Stimulated activated CD8-positive, alpha-beta memory T cell treated with anti-CD3 and anti-CD28 coated beads, Interleukin-7, amount 100 ng/mL, for 24 hours (primary cell): ENCODE data around the gene NELL1.

Experiments used
- DNase-seq: peaks from one replicate; pipeline ENCODE4 v3.0.0-alpha.2; 2020; ENCODE audit warnings: low read depth

NELL1 gene

DNA sequence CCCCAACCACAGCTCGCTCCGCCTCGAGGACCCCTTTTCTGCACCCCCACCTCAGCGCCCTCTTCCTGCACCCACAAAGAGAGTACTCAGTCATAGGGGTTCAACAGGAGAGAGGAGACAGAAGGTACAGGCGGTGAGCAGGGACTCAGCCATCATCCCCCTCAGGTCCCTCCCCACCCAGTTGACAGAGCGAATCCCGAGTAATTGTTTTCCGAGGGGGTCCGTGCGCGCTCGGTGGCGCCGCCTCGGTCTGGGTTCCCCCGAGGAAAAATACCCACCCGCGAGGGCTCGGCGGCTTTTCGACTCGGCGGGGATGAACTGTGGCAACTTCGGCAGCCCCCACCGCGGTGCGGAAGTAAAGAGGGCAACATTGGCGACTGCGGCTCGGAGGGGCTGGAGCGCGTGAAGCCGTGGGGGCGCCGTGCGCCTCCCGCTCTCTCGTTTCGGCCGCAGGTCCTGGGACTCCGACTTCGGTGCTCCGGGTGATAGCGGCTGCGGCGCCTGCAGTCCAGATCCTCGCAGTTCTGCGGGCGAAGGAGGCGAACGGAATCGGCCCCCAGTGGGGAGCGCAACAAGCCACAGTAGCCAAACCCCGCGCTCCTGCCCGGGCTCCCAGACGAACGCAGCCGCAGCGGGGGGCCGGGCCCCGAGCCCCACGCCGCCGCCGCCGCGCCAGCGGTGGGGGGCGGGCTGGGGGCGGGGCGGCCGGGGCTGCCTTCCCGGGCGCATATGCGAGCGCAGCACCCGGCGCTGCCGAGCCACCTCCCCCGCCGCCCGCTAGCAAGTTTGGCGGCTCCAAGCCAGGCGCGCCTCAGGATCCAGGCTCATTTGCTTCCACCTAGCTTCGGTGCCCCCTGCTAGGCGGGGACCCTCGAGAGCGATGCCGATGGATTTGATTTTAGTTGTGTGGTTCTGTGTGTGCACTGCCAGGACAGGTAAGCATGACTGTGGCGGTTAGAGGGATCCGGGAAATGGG lies at the start of gene NELL1:
Gene NELL1 (plus strand): TSS at position 743 of the 976 bp plus-strand sequence.
- DNase-seq = no peak

DNA sequence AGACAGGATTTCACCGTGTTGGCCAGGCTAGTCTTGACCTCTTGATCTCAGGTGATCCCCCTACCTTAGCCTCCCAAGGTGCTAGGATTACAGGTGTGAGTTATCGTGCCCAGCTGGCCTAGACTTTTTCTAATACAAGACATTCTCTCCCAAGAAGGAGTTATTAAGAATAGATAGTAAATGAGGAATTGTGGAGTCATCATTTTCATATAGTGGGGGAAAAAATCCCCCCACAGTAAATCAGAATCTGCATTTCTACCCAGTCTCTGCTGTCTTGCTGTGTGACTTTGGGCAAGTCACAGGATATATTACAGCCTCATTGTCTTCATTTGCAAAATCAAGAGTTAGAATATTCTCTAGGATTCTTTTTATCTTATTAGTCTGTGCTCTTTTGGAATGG lies 48.4 kb upstream of the NELL1 start:
- no peak for DNase-seq

DNA sequence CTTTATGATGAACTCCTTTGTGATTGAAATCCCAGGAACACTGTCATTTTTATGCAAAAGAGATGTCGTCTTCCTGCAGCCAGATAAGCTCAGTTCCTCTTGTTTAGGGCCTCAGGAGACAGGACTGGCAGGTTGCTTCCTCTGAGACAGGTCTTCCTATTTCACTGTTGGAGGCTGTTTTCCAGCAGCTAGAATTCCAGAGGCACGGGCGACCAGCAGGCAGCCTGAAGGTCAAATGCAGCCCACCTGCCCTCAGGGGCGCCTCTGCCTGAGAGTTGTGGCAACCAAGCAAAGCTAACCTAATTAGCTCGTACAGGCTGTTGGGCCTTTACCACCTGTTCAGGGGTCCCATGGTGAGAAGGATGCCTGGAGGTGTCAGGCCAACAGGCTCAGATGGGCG lies 47.7 kb upstream of the NELL1 start:
- no peak for DNase-seq

DNA sequence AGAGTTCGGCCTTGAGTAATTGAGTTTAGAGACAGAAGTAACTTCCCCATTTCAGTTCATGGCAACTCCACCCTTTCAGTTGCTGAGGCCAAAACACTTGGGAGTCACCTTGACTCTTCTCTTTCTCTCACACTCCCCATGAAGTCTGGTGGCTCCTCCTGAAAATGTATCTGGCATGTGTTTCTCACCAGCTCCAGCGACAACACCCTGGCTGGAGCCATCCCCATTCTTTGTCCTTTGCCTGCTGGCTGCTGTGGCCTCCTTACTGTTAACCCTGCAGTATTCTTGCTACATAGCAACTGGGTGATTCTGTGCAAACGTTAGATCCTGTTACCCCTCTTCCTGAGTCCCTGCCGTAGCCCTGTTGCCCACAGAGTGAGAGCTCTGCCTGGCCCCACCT lies 46.1 kb upstream of the NELL1 start:
- DNase-seq = no peak

DNA sequence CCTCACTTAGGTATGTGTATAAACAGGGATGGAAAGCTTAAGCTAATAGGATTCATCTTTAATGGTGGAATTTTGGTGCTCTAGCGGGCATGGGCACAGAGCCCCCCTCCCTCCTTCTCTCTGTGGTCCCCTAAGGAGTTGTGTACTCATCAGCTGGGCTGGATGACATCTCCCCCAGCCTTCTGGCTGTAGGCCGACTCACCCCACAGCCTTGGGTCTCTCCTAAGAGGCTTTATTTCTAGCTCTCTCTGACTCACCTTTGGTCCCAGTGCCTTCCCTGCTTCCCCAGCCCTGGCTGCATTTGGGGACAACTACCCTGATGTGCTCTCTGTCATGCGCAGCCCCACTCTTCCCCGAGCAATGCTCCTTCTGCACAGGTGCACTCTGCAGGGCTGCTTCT lies 43.1 kb upstream of the NELL1 start:
- DNase-seq = no peak

DNA sequence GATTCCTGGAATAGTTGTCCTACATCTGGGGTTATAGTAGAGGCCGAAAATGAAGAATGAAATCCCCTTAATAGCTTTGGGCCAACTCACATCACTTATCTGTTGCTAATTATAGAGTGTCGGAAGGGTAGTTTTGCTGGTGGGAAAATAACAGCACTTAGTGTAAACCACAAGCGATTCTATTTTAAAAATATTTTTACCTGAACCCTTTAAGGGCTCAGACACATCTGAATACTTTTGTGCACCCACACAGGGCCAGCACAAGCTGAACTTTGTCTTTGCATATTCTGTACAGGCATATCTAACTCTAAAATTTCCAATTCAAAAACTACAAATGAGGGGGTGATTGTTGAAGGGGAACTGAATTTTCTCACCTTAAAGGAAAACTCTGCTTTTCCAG lies 42.4 kb upstream of the NELL1 start:
- no peak for DNase-seq

DNA sequence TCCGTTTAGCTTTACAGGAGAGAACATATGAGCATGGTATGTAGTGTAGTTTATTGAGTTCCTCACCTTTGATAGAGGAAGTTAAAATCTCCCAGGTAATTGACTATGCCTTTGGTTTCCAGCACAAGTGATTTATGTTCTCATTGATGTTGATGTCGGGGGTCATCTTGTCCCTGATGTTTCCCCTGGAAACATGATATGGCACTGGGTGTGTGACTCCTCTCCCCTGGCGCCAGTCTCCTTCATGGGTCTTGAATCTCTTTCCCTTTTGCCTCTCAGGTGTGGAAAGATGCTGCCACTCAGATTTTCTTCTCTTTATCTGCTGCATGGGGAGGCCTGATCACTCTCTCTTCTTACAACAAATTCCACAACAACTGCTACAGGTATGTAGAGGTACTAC lies 41.7 kb upstream of the NELL1 start:
- DNase-seq = no peak

DNA sequence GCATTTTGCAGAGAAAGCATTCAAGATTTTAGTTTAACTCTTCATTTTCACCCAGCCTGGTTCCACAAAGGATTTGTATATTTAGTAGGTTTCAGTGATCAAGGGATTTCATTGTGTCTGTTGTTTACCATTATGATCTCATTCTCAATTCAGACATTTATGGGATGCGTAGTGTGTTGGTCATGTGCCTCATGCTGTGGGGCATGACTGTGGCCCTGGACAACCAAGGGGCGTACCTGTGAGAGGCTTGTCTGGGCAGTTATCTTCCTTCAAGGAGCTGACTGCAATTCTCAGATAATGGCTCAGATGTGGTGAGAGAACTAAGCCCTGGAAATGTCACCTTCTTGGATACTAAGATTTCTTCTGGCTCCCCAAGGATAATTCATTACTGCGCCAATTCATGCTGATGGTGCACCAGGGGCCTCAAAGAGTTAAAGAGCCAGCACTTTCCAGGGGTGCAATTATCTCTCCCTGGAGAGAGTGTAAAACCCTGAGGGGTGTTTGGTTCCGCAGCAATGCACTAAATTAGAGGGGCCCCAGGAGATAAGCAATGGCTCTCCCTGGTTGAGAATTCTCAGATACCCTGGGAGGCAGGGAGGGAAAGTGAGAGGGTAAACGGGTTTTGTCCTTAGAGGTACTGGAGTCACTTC lies 37.7 kb upstream of the NELL1 start:
- no peak for DNase-seq

DNA sequence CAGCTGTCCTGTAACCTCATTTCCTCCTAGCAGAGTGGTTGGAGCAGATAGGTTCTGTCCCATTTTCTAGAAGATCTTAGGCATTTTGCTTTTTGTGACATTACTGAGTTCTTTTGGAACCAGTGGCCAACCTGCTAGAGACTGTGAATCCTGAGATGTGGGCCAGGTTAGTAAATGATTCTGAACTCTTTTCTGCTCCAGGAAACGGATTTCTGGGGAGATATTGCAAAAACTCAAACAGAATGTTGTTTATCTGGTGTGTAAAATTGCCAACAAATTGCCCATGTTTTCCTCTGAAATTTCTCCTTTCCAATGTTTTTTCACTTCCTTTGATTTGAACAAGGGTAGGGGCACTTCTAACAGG lies 37.2 kb upstream of the NELL1 start:
- DNase-seq = no peak

DNA sequence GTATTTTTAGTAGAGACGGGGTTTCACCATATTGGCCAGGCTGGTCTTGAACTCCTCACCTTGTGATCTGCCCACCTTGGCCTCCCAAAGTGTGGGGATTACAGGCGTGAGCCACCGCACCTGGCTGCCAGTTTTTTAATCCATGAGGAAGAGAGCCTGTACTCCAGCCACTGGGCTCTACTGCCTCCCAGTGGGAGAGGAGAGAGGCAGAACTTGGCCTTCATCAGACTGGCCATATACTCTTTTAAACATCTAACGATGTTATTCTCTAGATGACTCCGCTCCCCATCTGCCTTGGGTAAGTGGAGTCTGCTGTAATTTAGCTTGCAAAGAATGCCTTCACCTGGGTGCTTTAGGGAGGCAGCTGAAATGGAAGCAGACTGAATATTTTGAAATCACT lies 35.3 kb upstream of the NELL1 start:
- no peak for DNase-seq

DNA sequence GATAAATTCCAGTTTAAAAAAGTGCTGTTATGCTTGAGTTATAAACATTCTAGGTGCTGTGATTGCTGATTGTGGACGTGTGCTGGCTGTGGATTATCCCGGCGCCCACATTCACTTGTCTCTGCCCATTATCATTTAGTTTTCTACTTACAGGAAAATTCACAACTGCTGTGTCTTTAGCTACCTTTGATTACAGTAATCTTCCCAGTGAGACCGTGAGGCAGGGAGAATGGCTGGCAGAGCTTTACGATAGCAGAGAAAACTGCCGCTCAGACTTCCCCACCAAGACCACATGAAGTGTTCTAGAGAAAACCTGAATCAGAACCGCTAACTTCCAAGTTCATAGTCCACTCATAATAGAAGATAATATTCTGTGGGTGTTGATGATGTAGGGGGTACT lies 34.6 kb upstream of the NELL1 start:
- DNase-seq = no peak

DNA sequence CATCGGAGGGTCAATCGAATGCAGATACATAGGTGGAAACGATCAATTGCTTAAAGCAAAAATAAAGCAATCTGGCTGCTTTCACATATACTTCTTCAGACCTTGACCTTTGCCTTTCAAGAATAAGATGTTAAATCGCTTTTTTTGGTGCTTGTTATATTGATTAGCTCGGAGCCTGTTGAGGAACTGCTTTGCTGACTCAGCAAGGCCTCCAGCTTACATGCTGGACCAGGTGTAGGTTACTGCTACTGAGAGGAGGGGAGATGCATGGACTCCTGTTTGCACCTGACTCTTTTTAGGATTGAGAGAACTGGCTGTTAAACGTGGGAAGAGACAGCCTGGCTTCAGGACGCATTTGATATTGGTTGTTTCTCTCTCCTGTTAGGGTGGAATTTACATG lies 31.3 kb upstream of the NELL1 start:
- DNase-seq = no peak

DNA sequence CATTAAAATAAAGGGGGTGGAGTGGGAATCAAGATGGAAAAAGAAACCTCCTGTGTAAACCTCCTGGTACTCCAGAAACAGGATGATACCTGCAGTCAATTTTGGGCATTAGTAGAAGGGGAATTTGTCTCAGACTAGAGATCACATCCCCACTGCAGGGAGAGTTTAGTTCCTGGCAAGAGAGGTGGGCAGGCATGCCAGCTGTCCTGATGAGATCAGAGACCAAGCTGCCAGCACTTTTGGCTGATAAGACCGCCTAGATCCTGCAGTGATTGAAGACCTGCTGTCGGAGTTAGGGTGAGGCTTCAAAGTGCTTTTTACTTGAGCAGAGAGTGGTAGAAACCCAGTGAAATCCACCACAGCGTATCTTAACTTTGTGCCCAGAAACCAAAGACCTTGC lies 29.7 kb upstream of the NELL1 start:
- no peak for DNase-seq

DNA sequence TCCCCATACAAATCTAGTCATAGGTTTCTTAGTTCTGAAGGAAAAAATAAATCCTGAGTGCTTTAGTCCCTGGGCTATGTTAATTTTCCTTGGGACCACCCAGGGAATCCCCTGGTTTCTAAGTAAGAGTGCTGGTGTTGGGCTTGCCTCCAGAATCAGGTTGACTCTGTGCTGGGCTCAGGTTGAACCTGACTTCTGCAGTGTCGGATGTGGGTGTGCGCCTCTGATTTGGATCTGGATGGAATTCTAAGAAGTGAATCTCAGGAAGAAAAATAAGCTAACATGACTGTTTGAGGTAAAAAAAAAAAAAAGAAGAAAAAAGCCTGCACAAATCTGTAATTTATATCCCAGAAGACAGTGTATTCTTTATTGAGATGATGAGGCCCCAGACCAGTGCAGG lies 29.0 kb upstream of the NELL1 start:
- no peak for DNase-seq

DNA sequence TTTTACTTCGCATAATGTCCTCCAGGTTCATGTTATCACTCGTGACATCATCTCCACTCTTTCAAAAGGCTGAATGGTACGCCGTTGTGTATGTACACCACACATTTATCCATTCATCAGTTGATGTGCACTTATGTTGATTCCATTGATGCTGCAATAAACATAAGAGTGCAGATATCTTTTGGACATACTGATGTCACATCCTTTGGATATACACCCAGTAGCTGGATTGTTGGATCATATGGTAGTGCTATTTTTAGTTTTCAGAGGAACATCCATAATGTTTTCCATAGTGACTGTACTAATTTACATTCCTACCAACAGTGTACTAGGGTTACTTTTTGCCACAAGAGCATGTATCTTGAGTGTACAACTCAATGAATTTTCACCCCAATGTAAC lies 25.0 kb upstream of the NELL1 start:
- DNase-seq = no peak

DNA sequence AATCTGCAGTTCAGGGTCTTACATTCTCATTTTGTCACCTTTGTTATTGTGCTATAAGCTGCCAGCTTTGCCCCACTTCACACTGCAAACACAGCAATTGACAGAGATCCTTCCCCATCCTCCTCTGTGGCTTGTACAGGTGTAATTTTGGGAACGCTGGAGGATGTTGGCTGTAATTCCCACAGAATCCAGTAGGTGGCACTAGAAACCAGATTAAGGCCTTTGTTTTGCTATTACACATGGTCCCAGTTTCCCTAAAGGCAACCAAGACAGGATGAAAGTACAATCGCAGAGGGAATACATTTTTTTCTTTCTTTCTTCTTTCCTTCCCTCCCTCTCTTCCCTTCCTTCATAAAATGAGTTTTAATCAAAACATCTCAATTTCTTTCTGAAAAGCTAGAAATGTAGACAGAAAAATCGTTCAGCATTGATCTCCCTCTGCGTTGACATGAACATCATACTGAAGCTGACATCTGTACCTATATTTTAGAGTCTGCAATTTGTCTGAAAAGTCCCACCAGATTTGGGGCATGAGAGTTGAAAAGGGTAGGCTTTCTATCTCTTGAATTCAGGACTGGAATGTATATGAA lies 21.3 kb upstream of the NELL1 start:
- DNase-seq = no peak

DNA sequence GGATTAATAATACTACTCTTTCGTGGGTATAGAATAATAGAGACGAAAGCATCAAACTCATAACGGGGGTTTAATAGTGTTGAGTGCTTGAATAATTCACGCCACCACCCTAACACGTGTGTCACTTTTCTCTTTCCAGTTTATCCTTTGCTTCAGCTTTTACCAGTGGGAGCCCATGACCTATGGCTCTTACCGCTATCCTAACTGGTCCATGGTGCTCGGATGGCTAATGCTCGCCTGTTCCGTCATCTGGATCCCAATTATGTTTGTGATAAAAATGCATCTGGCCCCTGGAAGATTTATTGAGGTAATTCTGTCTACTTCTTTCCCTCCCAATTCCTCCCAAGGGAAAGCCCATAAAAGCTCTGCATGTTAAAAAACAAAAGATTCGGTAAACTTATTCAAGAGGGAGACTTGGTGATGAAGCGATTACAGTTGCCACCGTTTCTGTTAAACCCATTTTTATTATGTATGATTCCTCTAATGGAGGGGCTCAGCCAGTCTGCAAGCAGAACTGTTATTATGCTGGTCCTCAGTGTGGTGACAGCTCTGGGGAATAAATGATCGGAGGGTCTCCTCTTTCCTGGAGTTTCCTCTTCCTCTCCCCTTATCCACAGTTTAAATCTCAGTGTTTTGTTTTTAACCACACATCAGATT lies 17.1 kb upstream of the NELL1 start:
- DNase-seq = no peak

DNA sequence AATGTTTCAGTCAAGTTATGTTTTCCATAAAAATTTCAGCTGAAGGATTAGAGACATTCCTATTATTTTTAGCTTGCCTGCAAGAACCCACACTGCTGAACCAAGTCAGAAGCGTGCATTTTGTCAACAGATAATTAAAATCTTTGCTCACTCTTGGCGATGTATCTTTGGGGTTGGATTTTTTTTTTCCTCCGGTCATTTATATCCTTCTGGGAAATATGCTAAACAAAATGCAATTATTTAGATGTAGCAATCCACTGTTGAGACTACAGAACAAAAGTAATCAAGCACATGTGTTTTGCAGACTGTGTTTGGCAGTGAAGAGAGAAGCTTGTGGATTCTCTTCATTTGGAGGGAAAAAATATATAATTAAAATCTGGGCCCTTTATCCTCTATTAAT lies 15.3 kb upstream of the NELL1 start:
- no peak for DNase-seq

DNA sequence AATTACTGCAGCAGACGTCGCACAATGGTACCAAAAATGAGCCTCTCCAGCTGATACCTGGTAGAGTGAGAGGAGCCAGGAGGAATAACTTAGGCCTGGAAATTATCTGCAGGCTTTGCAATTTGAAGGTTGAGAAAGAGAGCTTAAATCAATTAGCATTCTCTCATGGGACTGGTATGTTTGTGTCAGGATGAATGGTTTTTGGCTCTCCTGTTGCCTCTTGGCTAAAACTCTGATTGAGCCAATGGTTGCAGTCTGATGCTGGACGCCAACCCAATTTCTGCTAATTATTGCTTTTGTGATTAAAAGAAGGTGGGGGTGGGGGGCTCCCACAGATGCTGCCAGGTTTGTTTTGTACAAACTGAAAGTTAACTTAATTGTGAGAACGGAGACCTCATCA lies 12.5 kb upstream of the NELL1 start:
- DNase-seq = no peak

DNA sequence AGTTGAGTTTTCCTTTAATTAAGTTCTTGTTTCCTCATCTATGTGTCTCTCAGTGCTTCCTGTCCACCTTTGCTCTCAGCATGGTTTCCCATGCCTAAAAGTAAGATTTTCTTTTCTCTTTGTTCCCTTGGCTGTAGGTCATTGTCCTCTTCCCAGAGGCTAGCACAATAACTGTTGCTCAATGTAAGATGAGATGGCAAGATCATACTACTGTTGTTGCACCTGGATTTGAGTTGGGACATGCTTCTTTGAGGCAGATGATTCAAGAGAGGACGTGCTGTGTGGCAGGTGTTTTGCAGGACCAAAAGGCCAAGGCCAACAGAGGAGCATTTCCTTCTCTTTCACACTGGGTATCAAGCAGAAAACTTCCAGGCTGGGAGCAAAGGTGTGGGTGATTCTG lies 11.3 kb upstream of the NELL1 start:
- no peak for DNase-seq

DNA sequence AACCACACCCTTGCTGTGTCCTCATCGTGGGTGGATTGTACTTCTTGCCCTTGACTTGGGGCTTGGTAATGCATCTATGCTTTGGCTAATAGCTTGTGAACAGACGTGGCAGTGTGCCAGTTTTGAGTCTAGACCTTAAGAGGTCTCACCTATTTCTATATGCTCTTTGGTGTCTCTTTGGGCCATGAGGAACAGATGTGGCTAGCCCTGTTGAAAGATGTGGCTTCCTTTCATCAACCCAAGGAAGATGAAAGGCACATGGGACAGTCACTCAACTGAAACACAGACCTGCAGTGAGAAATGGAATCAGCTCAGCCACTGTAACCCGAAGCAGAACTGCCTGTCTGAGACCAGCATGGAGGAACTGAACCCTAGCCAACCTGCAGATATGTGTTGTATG lies 7.9 kb upstream of the NELL1 start:
- DNase-seq = no peak

DNA sequence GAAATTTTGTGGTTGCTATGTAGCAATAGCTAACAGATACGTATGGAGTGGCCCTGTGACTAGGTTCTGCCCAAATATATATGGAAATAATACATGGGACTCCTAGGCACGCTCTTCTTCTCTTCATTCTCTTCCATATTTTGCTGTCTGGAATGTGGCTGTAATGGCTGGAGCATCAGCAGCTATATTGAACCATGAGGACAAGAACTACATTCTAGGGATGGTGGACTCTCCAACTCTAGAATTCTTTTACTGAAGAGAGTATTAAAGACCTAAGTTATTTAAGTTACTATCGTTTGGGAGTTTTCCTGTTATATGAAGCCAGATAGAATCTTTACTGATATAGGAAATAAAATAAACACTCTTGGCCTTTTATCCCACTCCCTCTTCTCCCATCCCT lies 7.5 kb upstream of the NELL1 start:
- no peak for DNase-seq
